Adrenal gland (tissue), 12 donors: ENCODE measurements around the gene RAC3. TPM values are rescaled to one million over a fixed set of nuclear protein-coding genes. Genes with fewer than 3 reads are reported as not detected.

Experiments
- DNase-seq, 7 donors: peaks; one replicate each; pipeline ENCODE4 v3.0.0-alpha.2; 2019 to 2020
- H3K27ac ChIP-seq, 5 donors: fragments of 200-600 bp; sonication (generic) in 4 of 5; 1 replicate in 3 of 5; 2 replicates in 2 of 5; pipeline versions ENCODE4 v1.5.1 to v1.8.0; 2016 to 2020; ENCODE audit warnings: mild to moderate bottlenecking in 1 of 5
- H3K27me3 ChIP-seq: fragments of 200-600 bp; 2 replicates; pipeline ENCODE4 v1.8.0; 2021
- H3K36me3 ChIP-seq, 2 donors: fragments of 200-600 bp; replicated peaks in 1 of 2; 1 replicate in 1 of 2; 2 replicates in 1 of 2; pipeline versions ENCODE4 v1.5.1 to v1.8.0; 2018 to 2022
- H3K4me1 ChIP-seq, 2 donors: fragments of 200-600 bp; replicated peaks in 1 of 2; 1 replicate in 1 of 2; 2 replicates in 1 of 2; pipeline versions ENCODE4 v1.5.1 to v1.8.0; 2018 to 2021
- H3K4me3 ChIP-seq, 4 donors: fragments of 200-600 bp; sonication (generic) in 3 of 4; one replicate each; pipeline ENCODE4 v1.5.1; 2016 to 2018
- H3K9me3 ChIP-seq, 3 donors: fragments of 200-600 bp; sonication (generic) in 1 of 3; replicated peaks in 1 of 3; 1 replicate in 2 of 3; 2 replicates in 1 of 3; pipeline versions ENCODE4 v1.5.1 to v1.8.0; 2016 to 2021
- CTCF ChIP-seq, 6 experiments: fragments of 450-650 bp in 4 of 6; fragments of 200-600 bp in 2 of 6; sonication (generic) in 1 of 6; IDR thresholded peaks; 1 replicate in 5 of 6; 2 replicates in 1 of 6; pipeline versions ENCODE4 v1.5.1 to v1.8.0; 2016 to 2021; ENCODE audit warnings: antibody characterized with exemption in 6 of 6, mild to moderate bottlenecking in 2 of 6, moderate library complexity in 1 of 6
- POLR2A ChIP-seq, 2 donors: fragments of 450-650 bp; IDR thresholded peaks; one replicate each; pipeline ENCODE4 v1.6.1; 2017; ENCODE audit warnings: antibody characterized with exemption in 2 of 2, mild to moderate bottlenecking in 2 of 2, moderate library complexity in 1 of 2
- WGBS, 4 donors: extraction: QIAGEN DNeasy Blood & Tissue Kit in 2 of 4; methylation state at CpG; one replicate each; pipeline versions ENCODE4 v1.1.5 to v1.1.7; 2013 to 2017; 5-methylcytosine and 5-hydroxymethylcytosine counted together
- intact Hi-C, 2 donors: fragments of 100-400 bp; cut with DNase I; formaldehyde crosslinking; loops; one replicate each; pipeline versions ENCODE4 v1.14.1 to v1.15.0; 2022 to 2023
- polyA plus RNA-seq, 3 donors: library from polyadenylated mRNA; stranded (reverse); fragments of 200-250 nt in 2 of 3; fragments of 350-450 nt in 1 of 3; fragmentation: Illumina TruSeq in 1 of 3; extraction: RNeasy Lipid Tissue Mini Kit (QIAGEN cat#74804) in 1 of 3; gene quantifications; one replicate each; pipeline ENCODE4 v1.2.3, GENCODE V29; 2013 to 2014
- total RNA-seq, 9 donors: library from RNA; depleted of rRNA in 4 of 9; stranded (reverse); fragments of >200 nt in 4 of 9; fragments of 120-200 nt in 1 of 9; fragmentation: NEBNext Ultra II Directional in 1 of 9; extraction: Animal tissue kit (Norgen Biotek cat#: 25700) in 1 of 9; gene quantifications; one replicate each; pipeline versions ENCODE4 v1.1.0 to v1.2.4, GENCODE V29; 2013 to 2023
- donor health status: healthy with polysubstance abuse.
- donor health status: Bipolar disorder and iron deficiency.
- donor health status: DM: yes; HTN: yes; CAD: no.
- donor health status: DM: no; HTN: no; CAD: no.
- donor health status: DM: no; HTN: no; CAD: no.
- donor health status: DM: yes; HTN: yes; CAD: no.

Gene RAC3
- total and polyA plus RNA-seq, 12 donors: 1.6 to 13.5 (median 5.1) TPM

GRCh38 chr17:82051776-82052637 lies 20.5 kb downstream of the RAC3 start, which contains the start of the genes GPS1 and RFNG:
Gene GPS1 (plus strand): TSS chr17:82051898. CDS start chr17:82051932, 34 bp downstream.
Gene RFNG (minus strand): TSS chr17:82051811. CDS start chr17:82051766, 45 bp downstream.
- WGBS, 4 donors: 0 to 1% (median 0%) methylated on average over 5 to 94 of the region's 94 CpGs
- intact Hi-C loops: no loop called here
- peak; percentile 56 to 79 (median 73) for DNase-seq
- Histone ChIP-seq H3K27me3 (no peaks in the 10 kb centered on the region), H3K36me3 (peaks cover 0 to 66% of the 10 kb centered on the region in 2 donors), H3K4me3 (peak within 1 kb of the TSS; percentile 50 to 97 (median 66)), H3K4me1 (peaks cover 19 to 25% of the 10 kb centered on the region in 2 donors), H3K27ac (peak within 1 kb of the TSS in 1 of 5 donors; percentile 83), H3K9me3 (no peaks in the 10 kb centered on the region)
- TF ChIP-seq POLR2A (IDR thresholded peaks at IDR 0.05) (no peak), CTCF (IDR thresholded peaks at IDR 0.05) (no peak)

GRCh38 chr17:82052638-82053059 lies 21.2 kb downstream of the RAC3 start:
- Histone ChIP-seq H3K36me3 (peaks cover 0 to 68% of the 10 kb centered on the region in 2 donors), H3K27me3 (no peaks in the 10 kb centered on the region), H3K4me3 (peak overlapping the region in 3 of 4 donors; percentile 35 to 97 (median 58)), H3K27ac (no peak overlapping the region), H3K4me1 (peaks cover 25 to 31% of the 10 kb centered on the region in 2 donors), H3K9me3 (no peaks in the 10 kb centered on the region)
- intact Hi-C loops: no loop called here
- peak in 1 of 7 donors; percentile 8 for DNase-seq
- TF ChIP-seq POLR2A (IDR thresholded peaks at IDR 0.05): no peak
- TF ChIP-seq CTCF (IDR thresholded peaks at IDR 0.05): no peak
- WGBS, 4 donors: 18 to 67% (median 31%) methylated on average over 2 to 19 of the region's 19 CpGs

- Histone ChIP-seq H3K4me1 (peaks cover 28 to 35% of the 10 kb centered on the region in 2 donors), H3K27me3 (no peaks in the 10 kb centered on the region), H3K36me3 (peaks cover 0 to 70% of the 10 kb centered on the region in 2 donors), H3K9me3 (no peaks in the 10 kb centered on the region), H3K27ac (no peak overlapping the region), H3K4me3 (peak overlapping the region in 1 of 4 donors; percentile 97)
- intact Hi-C loops: no loop called here
- TF ChIP-seq CTCF (IDR thresholded peaks at IDR 0.05): no peak
- TF ChIP-seq POLR2A (IDR thresholded peaks at IDR 0.05): no peak
- 84 to 95% (median 85%) methylated on average over 9 to 19 of the region's 19 CpGs for WGBS, 4 donors
- DNase-seq: peak in 2 of 7 donors; percentile 6 to 18
Measured at GRCh38 chr17:82053130-82053529, 21.7 kb downstream of the RAC3 start.

- peak in 2 of 7 donors; percentile 5 to 20 for DNase-seq
- Histone ChIP-seq H3K4me1 (peaks cover 28 to 35% of the 10 kb centered on the region in 2 donors), H3K27me3 (no peaks in the 10 kb centered on the region), H3K9me3 (no peaks in the 10 kb centered on the region), H3K27ac (no peak overlapping the region), H3K4me3 (no peak overlapping the region), H3K36me3 (peaks cover 0 to 71% of the 10 kb centered on the region in 2 donors)
- WGBS, 4 donors: 89 to 95% (median 93%) methylated on average over 19 to 28 of the region's 28 CpGs
- no peak for TF ChIP-seq CTCF (IDR thresholded peaks at IDR 0.05)
- TF ChIP-seq POLR2A (IDR thresholded peaks at IDR 0.05): no peak
- intact Hi-C loops: no loop called here
Measured at GRCh38 chr17:82053556-82054263, 22.2 kb downstream of the RAC3 start.
